ENCODE data around the gene POLN. TPM values are rescaled to one million over a fixed set of nuclear protein-coding genes. Genes with fewer than 3 reads are reported as not detected.
"Not testable (repeated sequence)": the region's sequence is repeated elsewhere in the genome, so short reads cannot be mapped to it uniquely, and the experiment has no call there.

The POLN gene
- total RNA-seq, 1 donor, result 4.9 TPM

DNA sequence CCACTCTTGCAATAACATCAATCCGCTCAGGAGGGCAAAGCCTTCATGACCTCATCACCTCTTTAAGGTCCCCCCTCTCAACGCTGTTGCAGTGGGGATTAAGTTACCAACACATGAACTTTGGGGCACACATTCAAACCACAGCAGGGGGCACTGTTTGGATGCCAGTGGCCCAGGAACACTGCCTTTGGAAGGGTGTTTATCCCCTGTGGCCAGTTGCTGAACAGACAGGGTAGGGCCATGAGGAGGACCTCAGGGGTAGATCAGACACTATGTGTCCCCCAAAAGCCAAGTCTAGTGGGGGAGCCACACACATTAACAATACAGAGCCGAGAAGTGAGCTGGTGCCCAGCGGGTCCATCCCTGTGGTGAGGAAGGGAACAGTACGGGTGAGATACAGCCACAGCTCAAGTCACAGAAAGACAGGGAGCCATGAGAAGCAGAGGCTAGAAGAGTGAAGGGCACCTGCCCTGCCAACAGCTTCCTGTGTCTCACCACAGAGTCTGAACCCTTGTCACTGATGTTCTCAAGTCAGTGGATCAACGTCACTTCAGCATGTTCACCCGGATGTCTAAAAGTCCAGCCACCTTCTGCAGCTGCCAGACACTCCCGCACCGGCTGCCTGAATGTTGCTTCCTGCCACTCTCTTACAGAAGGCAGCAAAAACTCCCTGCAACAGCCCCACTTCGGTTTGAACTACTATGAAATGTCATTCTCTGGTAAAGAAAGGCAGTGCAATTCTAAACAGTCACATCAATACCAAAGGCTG, 39.8 kb upstream of the POLN start:
- DNase-seq (ENCODE audit: low read depth), result no peak
- no peak overlapping the region for H3K4me3 ChIP-seq (ENCODE audit: low read depth, low read length)
- TF ChIP-seq, protein P1, sequence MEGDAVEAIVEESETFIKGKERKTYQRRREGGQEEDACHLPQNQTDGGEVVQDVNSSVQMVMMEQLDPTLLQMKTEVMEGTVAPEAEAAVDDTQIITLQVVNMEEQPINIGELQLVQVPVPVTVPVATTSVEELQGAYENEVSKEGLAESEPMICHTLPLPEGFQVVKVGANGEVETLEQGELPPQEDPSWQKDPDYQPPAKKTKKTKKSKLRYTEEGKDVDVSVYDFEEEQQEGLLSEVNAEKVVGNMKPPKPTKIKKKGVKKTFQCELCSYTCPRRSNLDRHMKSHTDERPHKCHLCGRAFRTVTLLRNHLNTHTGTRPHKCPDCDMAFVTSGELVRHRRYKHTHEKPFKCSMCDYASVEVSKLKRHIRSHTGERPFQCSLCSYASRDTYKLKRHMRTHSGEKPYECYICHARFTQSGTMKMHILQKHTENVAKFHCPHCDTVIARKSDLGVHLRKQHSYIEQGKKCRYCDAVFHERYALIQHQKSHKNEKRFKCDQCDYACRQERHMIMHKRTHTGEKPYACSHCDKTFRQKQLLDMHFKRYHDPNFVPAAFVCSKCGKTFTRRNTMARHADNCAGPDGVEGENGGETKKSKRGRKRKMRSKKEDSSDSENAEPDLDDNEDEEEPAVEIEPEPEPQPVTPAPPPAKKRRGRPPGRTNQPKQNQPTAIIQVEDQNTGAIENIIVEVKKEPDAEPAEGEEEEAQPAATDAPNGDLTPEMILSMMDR (IDR thresholded peaks at IDR 0.05; ENCODE audit: insufficient read depth, low read length), result no peak

DNA sequence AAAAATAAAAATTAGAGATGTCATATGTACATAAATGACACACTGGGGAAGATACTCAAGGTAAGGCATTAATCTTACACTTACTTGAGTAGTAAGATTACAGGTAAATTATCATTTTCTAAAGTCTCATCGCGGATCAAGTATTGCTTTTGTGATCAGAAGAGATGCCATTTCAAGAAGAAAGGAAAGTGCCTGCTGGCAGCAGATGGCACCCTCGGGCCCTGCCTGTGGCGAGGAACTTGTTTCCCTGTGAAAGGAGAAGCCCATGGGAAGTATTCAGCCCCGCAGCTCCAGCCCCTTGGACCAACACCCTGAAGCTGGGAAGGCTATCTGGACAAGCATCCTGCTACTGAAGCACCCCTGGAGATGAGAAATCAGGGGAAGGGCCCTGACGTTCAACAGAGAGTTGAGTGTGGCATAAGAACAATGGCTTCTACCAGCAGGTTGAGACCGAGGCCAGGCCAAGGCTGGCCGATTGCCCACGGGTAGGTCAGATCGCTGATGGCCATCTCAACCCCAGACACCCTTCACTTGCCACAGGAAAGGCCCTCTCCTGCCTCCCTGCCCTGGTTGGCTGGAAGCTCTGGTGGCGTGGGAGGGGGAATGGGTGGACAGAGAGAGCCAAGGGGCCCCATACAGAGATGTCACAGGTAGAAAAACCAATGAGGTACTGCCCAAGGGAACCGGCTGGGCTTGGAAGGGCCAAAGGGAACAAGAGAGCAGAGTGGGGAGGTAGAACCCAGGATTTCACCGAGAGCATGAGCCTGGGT, 38.8 kb upstream of the POLN start:
- H3K4me3 ChIP-seq (ENCODE audit: low read depth, low read length), result no peak overlapping the region
- no peak for DNase-seq (ENCODE audit: low read depth)
- TF ChIP-seq, protein P1 (IDR thresholded peaks at IDR 0.05; ENCODE audit: insufficient read depth, low read length), result no peak

DNA sequence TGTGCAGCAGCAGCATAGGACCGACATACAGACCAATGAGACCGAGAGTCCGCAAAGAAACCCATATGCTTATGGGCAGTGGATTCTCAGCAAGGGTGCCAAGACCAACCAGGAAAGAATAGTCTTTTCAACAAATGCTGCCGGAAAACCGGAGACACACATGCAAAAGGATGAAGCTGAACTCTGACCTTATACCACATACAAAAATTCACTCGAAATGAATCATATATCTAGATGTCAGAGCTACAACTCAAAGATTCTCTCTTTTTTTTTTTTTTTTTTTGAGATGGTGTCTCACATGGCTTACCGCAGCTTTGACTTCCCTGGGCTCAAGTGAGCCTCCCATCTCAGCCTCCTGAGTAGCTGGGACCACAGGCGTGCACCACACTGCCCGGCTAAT, 36.0 kb upstream of the POLN start:
- DNase-seq (ENCODE audit: low read depth), result no peak
- H3K4me3 ChIP-seq (ENCODE audit: low read depth, low read length), result no peak overlapping the region
- TF ChIP-seq, protein P1 (IDR thresholded peaks at IDR 0.05; ENCODE audit: insufficient read depth, low read length), result no peak

DNA sequence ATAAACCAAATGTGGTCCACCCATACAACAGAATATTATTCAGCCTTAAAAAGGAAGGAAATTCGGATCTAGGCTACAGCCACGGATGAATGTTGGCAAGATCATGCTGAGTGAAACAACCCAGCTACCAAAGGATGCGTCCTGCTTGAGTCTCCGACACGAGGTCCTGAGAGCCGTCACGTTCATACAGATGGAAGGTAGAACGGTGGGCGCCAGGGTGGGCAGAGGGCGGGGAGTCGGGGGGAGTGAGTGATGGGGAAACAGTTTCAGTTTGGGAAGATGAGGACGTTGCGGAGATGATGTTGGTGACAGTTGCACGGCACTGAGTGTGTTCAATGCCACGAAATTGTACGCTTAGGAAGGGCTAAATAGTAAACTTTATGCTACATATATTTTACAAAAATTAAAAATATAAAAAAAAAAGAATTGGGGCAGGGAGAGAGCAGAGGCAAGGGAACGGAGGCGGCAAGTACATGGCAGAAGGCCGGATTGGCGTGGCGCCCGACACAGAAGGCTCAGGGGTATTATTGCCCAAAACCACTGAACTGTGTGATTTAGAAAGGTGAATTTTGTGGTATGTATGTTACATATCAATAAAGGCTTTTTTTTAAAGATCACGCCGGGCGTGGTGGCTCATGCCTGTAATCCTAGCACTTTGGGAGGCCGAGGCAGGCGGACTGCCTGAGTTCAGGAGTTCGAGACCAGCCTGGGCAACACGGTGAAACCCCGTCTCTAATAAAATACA, 34.8 kb upstream of the POLN start:
- TF ChIP-seq, protein P1 (IDR thresholded peaks at IDR 0.05; ENCODE audit: insufficient read depth, low read length), result no peak
- H3K4me3 ChIP-seq (ENCODE audit: low read depth, low read length), result no peak overlapping the region
- no peak for DNase-seq (ENCODE audit: low read depth)

DNA sequence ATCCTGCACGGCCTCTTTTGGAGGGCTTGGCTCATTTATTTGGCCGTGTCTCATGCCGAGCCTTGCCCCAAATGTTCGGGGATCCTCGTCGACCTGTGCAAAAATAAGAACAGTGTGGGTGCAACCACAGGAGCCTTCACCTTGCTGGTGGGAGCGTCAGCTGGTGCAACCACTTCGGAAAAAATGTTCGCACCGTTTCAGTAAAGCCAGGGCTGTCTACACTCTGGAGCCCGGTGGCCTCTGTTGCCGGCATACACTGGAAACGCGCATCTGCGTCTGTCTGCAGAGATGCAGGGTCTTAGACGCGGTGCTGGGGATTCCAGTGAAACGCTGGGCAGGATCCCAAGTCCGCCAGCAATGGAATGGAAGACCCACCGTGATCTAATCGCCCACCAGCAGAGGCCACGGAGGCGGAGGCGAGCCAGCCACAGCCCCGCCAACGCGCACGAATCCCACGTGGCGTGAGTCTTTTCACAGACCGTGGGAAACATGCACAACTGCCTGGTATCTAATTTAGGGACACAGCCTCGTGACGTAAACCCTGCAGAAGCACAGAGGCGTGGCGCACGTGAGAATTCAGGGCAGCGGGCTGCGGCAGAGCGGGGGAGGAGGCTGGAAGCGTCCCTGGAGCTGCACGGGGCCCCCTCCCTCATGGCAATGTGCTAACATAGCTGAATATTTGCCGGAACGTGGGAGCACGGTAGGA, 33.8 kb upstream of the POLN start:
- H3K4me3 ChIP-seq (ENCODE audit: low read depth, low read length), result no peak overlapping the region
- TF ChIP-seq, protein P1 (IDR thresholded peaks at IDR 0.05; ENCODE audit: insufficient read depth, low read length), result no peak
- DNase-seq (ENCODE audit: low read depth), result no peak

DNA sequence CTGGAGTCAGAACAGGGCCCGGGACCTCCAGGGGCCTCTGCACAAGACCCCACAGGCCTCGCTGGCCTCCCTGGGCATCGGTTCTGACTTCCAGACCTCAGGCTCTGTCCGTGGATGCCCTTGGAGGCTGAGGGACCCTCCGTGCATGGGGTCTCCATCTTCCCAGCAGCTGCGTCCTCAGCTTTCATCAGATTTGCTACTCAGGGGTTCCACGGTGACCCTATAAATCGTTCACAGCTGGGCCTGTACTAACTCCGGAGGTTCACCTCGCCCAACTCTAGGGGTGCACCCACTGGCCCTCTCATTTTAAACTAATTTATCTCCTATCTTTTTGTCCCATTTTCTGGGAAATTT, 33.1 kb upstream of the POLN start:
- not testable (repeated sequence) for H3K4me3 ChIP-seq (ENCODE audit: low read depth, low read length)

More for the DNA sequence above, 33.1 kb upstream of the POLN start:
- DNase-seq (ENCODE audit: low read depth), result not testable (repeated sequence)
